H9 (cell line): ENCODE data around the gene ZNF618. TPM values are rescaled to one million over a fixed set of nuclear protein-coding genes. Genes with fewer than 3 reads are reported as not detected.

Experiments used
- DNase-seq: peaks from one replicate; pipeline ENCODE4 v3.0.0-alpha.2; 2017
- H2AFZ ChIP-seq: one replicate; pipeline ENCODE4 v1.6.1; 2013; ENCODE audit warnings: mild to moderate bottlenecking, low read length, control low read depth, moderate library complexity
- H2AK5ac ChIP-seq: 2 replicates; pipeline ENCODE4 v1.6.1; 2013; ENCODE audit warnings: low read length, control low read depth, mixed read lengths; ENCODE audit not compliant: insufficient read length
- H2BK120ac ChIP-seq: one replicate; pipeline ENCODE4 v1.6.1; 2013; ENCODE audit warnings: low read depth, mild to moderate bottlenecking, low read length, control low read depth, inconsistent platforms; ENCODE audit not compliant: poor library complexity, severe bottlenecking
- H2BK12ac ChIP-seq: 2 replicates; pipeline ENCODE4 v1.6.1; 2013; ENCODE audit warnings: low read length, control low read depth, mixed read lengths, low read depth; ENCODE audit not compliant: insufficient read length
- H2BK15ac ChIP-seq: 2 replicates; pipeline ENCODE4 v1.6.1; 2013; ENCODE audit warnings: low read depth, low read length, control low read depth
- H2BK20ac ChIP-seq: one replicate; pipeline ENCODE4 v1.6.1; 2013; ENCODE audit warnings: low read depth, mild to moderate bottlenecking, low read length, control low read depth, inconsistent platforms; ENCODE audit not compliant: poor library complexity, severe bottlenecking
- H2BK5ac ChIP-seq: 2 replicates; pipeline ENCODE4 v1.6.1; 2013; ENCODE audit warnings: low read length, control low read depth, mixed read lengths; ENCODE audit not compliant: insufficient read length
- H3K14ac ChIP-seq: 2 replicates; pipeline ENCODE4 v1.6.1; 2013; ENCODE audit warnings: low read length, control low read depth; ENCODE audit not compliant: insufficient read depth
- H3K18ac ChIP-seq: 2 replicates; pipeline ENCODE4 v1.6.1; 2013; ENCODE audit warnings: low read depth, mild to moderate bottlenecking, mixed read lengths, low read length, control low read depth; ENCODE audit not compliant: insufficient read length
- H3K23ac ChIP-seq: 2 replicates; pipeline ENCODE4 v1.6.1; 2013; ENCODE audit warnings: low read length, control low read depth, mixed read lengths, low read depth; ENCODE audit not compliant: insufficient read length
- H3K23me2 ChIP-seq: 2 replicates; pipeline ENCODE4 v1.6.1; 2013; ENCODE audit warnings: low read depth, mild to moderate bottlenecking, mixed read lengths, low read length, control low read depth; ENCODE audit not compliant: insufficient read length, poor library complexity, severe bottlenecking
- H3K27ac ChIP-seq: 2 replicates; pipeline ENCODE4 v1.5.1; 2013; ENCODE audit warnings: low read length, control low read depth, mixed read lengths, low read depth; ENCODE audit not compliant: insufficient read length
- H3K27me3 ChIP-seq: 2 replicates; pipeline ENCODE4 v1.6.1; 2013; ENCODE audit warnings: low read length, control low read depth, inconsistent platforms; ENCODE audit not compliant: insufficient read depth
- H3K4ac ChIP-seq: 2 replicates; pipeline ENCODE4 v1.6.1; 2013; ENCODE audit warnings: low read depth, mild to moderate bottlenecking, control low read depth, inconsistent platforms, low read length, moderate library complexity
- H3K4me1 ChIP-seq: 2 replicates; pipeline ENCODE4 v1.6.1; 2013; ENCODE audit warnings: low read length, control low read depth, inconsistent platforms; ENCODE audit not compliant: insufficient read depth
- H3K4me2 ChIP-seq: 2 replicates; pipeline ENCODE4 v1.6.1; 2013; ENCODE audit warnings: low read length, control low read depth, mixed read lengths; ENCODE audit not compliant: insufficient read length, insufficient read depth
- H3K56ac ChIP-seq: 2 replicates; pipeline ENCODE4 v1.6.1; 2013; ENCODE audit warnings: low read depth, mild to moderate bottlenecking, mixed read lengths, low read length, control low read depth; ENCODE audit not compliant: insufficient read length
- H3K79me1 ChIP-seq: 2 replicates; pipeline ENCODE4 v1.6.1; 2013; ENCODE audit warnings: low read depth, mild to moderate bottlenecking, moderate library complexity, low read length, control low read depth, inconsistent platforms; ENCODE audit not compliant: insufficient read depth, poor library complexity, severe bottlenecking
- H3K79me2 ChIP-seq: 2 replicates; pipeline ENCODE4 v1.6.1; 2013; ENCODE audit warnings: low read length, control low read depth, inconsistent platforms; ENCODE audit not compliant: insufficient read depth
- H3K9ac ChIP-seq: 2 replicates; pipeline ENCODE4 v1.6.1; 2013; ENCODE audit warnings: low read length, control low read depth, mixed read lengths; ENCODE audit not compliant: insufficient read length; ENCODE audit errors: extremely low read depth
- H3K9me3 ChIP-seq: one replicate; pipeline ENCODE4 v1.6.1; 2013; ENCODE audit warnings: low read depth, low read length, inconsistent platforms; ENCODE audit not compliant: control insufficient read depth
- H3T11ph ChIP-seq: one replicate; pipeline ENCODE4 v1.6.1; 2013; ENCODE audit warnings: mild to moderate bottlenecking, low read length, control low read depth, inconsistent platforms
- H4K20me1 ChIP-seq: one replicate; pipeline ENCODE4 v1.6.1; 2013; ENCODE audit not compliant: control insufficient read depth, insufficient read length, insufficient read depth
- H4K5ac ChIP-seq: 2 replicates; pipeline ENCODE4 v1.6.1; 2013; ENCODE audit warnings: low read depth, mild to moderate bottlenecking, mixed read lengths, low read length, control low read depth; ENCODE audit not compliant: insufficient read length
- H4K8ac ChIP-seq: replicated peaks from 2 replicates; pipeline ENCODE4 v1.6.1; 2013; ENCODE audit warnings: low read length, control low read depth, mixed read lengths, low read depth; ENCODE audit not compliant: insufficient read length
- H4K91ac ChIP-seq: 2 replicates; pipeline ENCODE4 v1.6.1; 2013; ENCODE audit warnings: low read depth, mild to moderate bottlenecking, moderate library complexity, mixed read lengths, low read length, control low read depth; ENCODE audit not compliant: insufficient read length
- H3K27ac Mint-ChIP-seq, 3 experiments: 2 replicates in 2 of 3; 3 replicates in 1 of 3; pipeline ENCODE4 v1.8.0; 2020 to 2021; ENCODE audit warnings: mixed read lengths in 3 of 3, mild to moderate bottlenecking in 1 of 3, moderate library complexity in 1 of 3
- H3K27me3 Mint-ChIP-seq: 2 replicates; pipeline ENCODE4 v1.8.0; 2021; ENCODE audit warnings: low read depth, mild to moderate bottlenecking, moderate library complexity, mixed read lengths
- H3K36me3 Mint-ChIP-seq, 3 experiments: 2 replicates in 2 of 3; 3 replicates in 1 of 3; pipeline ENCODE4 v1.8.0; 2020 to 2021; ENCODE audit warnings: low read depth in 3 of 3, mixed read lengths in 3 of 3; ENCODE audit not compliant: insufficient read depth in 1 of 3
- H3K4me1 Mint-ChIP-seq, 2 experiments: 2 replicates each; pipeline ENCODE4 v1.8.0; 2020; ENCODE audit warnings: mixed read lengths in 2 of 2
- H3K4me3 Mint-ChIP-seq, 2 experiments: 2 replicates in 1 of 2; 3 replicates in 1 of 2; pipeline ENCODE4 v1.8.0; 2020 to 2021; ENCODE audit warnings: mild to moderate bottlenecking in 2 of 2, mixed read lengths in 2 of 2, moderate library complexity in 1 of 2
- H3K9me3 Mint-ChIP-seq, 2 experiments: 2 replicates in 1 of 2; 3 replicates in 1 of 2; pipeline ENCODE4 v1.8.0; 2020; ENCODE audit warnings: mild to moderate bottlenecking in 2 of 2, mixed read lengths in 2 of 2, moderate library complexity in 1 of 2
- CTCF ChIP-seq: fragments of 200-600 bp; sonication (generic); conservative IDR thresholded peaks from 3 replicates; pipeline ENCODE4 v1.8.0; 2021; ENCODE audit warnings: antibody characterized with exemption, mild to moderate bottlenecking
- WGBS: extraction: QIAGEN DNeasy Blood & Tissue Kit; methylation state at CpG from one replicate; pipeline ENCODE4 v1.1.7; 2013; ENCODE audit warnings: missing lambda C conversion rate, low lambda C conversion rate, mixed read lengths; ENCODE audit not compliant: insufficient read length; ENCODE audit errors: extremely low coverage; 5-methylcytosine and 5-hydroxymethylcytosine counted together
- total RNA-seq: library from RNA; stranded (reverse); gene quantifications from 2 replicates; pipeline ENCODE4 v1.2.1, GENCODE V29; 2021

The ZNF618 gene
- total RNA-seq, 1 experiment from 2014 or later: 13.6 TPM

GRCh38 chr9:114025196-114025753 lies 149.2 kb downstream of the ZNF618 start:
- no peak overlapping the region for H3T11ph ChIP-seq
- no peaks in the 10 kb centered on the region for H3K79me1 ChIP-seq
- no peaks in the 10 kb centered on the region for H4K20me1 ChIP-seq
- peaks cover 18 to 20% of the 10 kb centered on the region in 2 experiments for H3K9me3 Mint-ChIP-seq
- peaks cover 41 to 59% (median 51%) of the 10 kb centered on the region in 3 experiments for H3K36me3 Mint-ChIP-seq
- no peak overlapping the region for H3K56ac ChIP-seq
- peaks cover 7% of the 10 kb centered on the region in 2 experiments for H3K4me1 Mint-ChIP-seq
- H2BK15ac ChIP-seq: no peak overlapping the region
- no peaks in the 10 kb centered on the region for H3K27me3 Mint-ChIP-seq
- no peak overlapping the region for H3K4me2 ChIP-seq
- H3K9me3 ChIP-seq: no peaks in the 10 kb centered on the region
- H2BK120ac ChIP-seq: no peak overlapping the region
- H3K79me2 ChIP-seq: no peaks in the 10 kb centered on the region
- H3K27me3 ChIP-seq: no peaks in the 10 kb centered on the region
- no peaks in the 10 kb centered on the region for H3K4me1 ChIP-seq
- peak; percentile 23 for DNase-seq
- no peak overlapping the region for H3K27ac ChIP-seq
- H3K18ac ChIP-seq: no peak overlapping the region
- H3K23ac ChIP-seq: no peak overlapping the region
- H3K4ac ChIP-seq: no peak overlapping the region
- no peak overlapping the region for H2BK20ac ChIP-seq
- no peak overlapping the region for H4K91ac ChIP-seq
- no peaks in the 10 kb centered on the region for H3K23me2 ChIP-seq
- WGBS: no CpG with 5 or more reads among the region's 3 CpGs
- H2AFZ ChIP-seq: no peak overlapping the region
- no peak overlapping the region for H2BK12ac ChIP-seq
- H3K4me3 Mint-ChIP-seq: no peak overlapping the region
- H2BK5ac ChIP-seq: no peak overlapping the region
- H4K5ac ChIP-seq: no peak overlapping the region
- no peak overlapping the region for H2AK5ac ChIP-seq
- no peak overlapping the region for H3K9ac ChIP-seq
- peak overlapping the region in 2 of 3 experiments; percentile 68 to 78; a peak in 2 of 7 replicates for H3K27ac Mint-ChIP-seq
- no peak for TF ChIP-seq CTCF
- no peak overlapping the region for H4K8ac ChIP-seq
- H3K14ac ChIP-seq: no peak overlapping the region
